HCT116 (cell line): ENCODE data around the gene METRN. TPM values are rescaled to one million over a fixed set of nuclear protein-coding genes. Genes with fewer than 3 reads are reported as not detected.
A peak's percentile ranks its signal among the peaks of the same experiment; 100 is the strongest.

Experiments
- ATAC-seq: fragments of 200-7000 bp; cut with Tn5 transposase; 2 replicates; pipeline ENCODE4 v1.9.1; 2020; ENCODE audit warnings: mild to moderate bottlenecking, moderate library complexity
- BruUV-seq: library from RNA; stranded (reverse); fragments of 400-500 nt; replicated peaks from 2 replicates; lab custom pipeline; 2021; lab: Mats Ljungman, UMichigan
- CTCF ChIA-PET: fragments of 300-600 bp; sonication (Branson Sonifier 250); formaldehyde crosslinking; loops from one replicate; lab custom pipeline; 2021; ENCODE audit warnings: antibody characterized with exemption; lab: Charles Lee
- POLR2A ChIA-PET: fragments of 300-600, 350-600 bp; sonication (Branson Sonifier 250); formaldehyde crosslinking; loops from one replicate; lab custom pipeline; 2021; ENCODE audit warnings: antibody characterized with exemption; lab: Charles Lee
- RAD21 ChIA-PET, 2 experiments: fragments of 300-600 bp; sonication (Branson Sonifier 250); formaldehyde crosslinking; loops; one replicate each; lab custom pipeline; 2023; ENCODE audit warnings: low total read pairs in 2 of 2; ENCODE audit not compliant: uncharacterized antibody in 2 of 2, unreplicated experiment in 2 of 2, low non-redundant PET in 1 of 2; lab: Charles Lee
- DNase-seq: peaks from one replicate; pipeline ENCODE4 v3.0.0-alpha.2; 2010; ENCODE audit warnings: low read depth, low spot score
- H2AFZ ChIP-seq: fragments of 200-600 bp; shearing (Covaris generic), sonication (generic); 2 replicates; pipeline ENCODE4 v1.6.1; 2017; ENCODE audit warnings: low read depth, mixed run types, mixed read lengths, antibody characterized with exemption, low read length; ENCODE audit not compliant: poor library complexity, severe bottlenecking
- H3K27ac ChIP-seq: 2 replicates; pipeline ENCODE4 v1.5.1; 2012; ENCODE audit warnings: low read depth, low read length
- H3K27me3 ChIP-seq: fragments of 200-600 bp; sonication (generic); 2 replicates; pipeline ENCODE4 v1.6.1; 2016; ENCODE audit warnings: mixed run types, low read length, mixed read lengths; ENCODE audit not compliant: insufficient read depth
- H3K36me3 ChIP-seq, 2 experiments: fragments of 200-500 bp in 1 of 2; fragments of 200-600 bp in 1 of 2; sonication (Bioruptor generic) in 1 of 2; sonication (generic) in 1 of 2; 2 replicates each; pipeline versions ENCODE4 v1.5.1 to v1.6.1; 2014 to 2016; ENCODE audit warnings: low read length in 2 of 2, inconsistent platforms in 1 of 2, mixed read lengths in 1 of 2, mixed run types in 1 of 2; ENCODE audit not compliant: insufficient read depth in 2 of 2, control insufficient read depth in 1 of 2
- H3K4me1 ChIP-seq, 2 experiments: fragments of 200-600 bp in 1 of 2; sonication (generic) in 1 of 2; 2 replicates each; pipeline versions ENCODE4 v1.5.1 to v1.6.1; 2012 to 2017; ENCODE audit warnings: low read length in 2 of 2, inconsistent platforms in 1 of 2, mild to moderate bottlenecking in 1 of 2, mixed read lengths in 1 of 2, mixed run types in 1 of 2, moderate library complexity in 1 of 2; ENCODE audit not compliant: insufficient read depth in 2 of 2, control insufficient read depth in 1 of 2
- H3K4me2 ChIP-seq: fragments of 200-600 bp; sonication (generic); 2 replicates; pipeline ENCODE4 v1.6.1; 2017; ENCODE audit warnings: mixed run types, low read length, mixed read lengths
- H3K4me3 ChIP-seq, 2 experiments: fragments of 200-600 bp in 1 of 2; sonication (generic) in 1 of 2; replicated peaks in 1 of 2; 2 replicates each; pipeline ENCODE4 v1.5.1; 2011 to 2016; ENCODE audit warnings: low read length in 2 of 2, control low read depth in 1 of 2, low read depth in 1 of 2, mild to moderate bottlenecking in 1 of 2, mixed read lengths in 1 of 2, mixed run types in 1 of 2
- H3K79me2 ChIP-seq: fragments of 200-600 bp; sonication (generic); 2 replicates; pipeline ENCODE4 v1.6.1; 2017; ENCODE audit warnings: mild to moderate bottlenecking, mixed run types, low read length, moderate library complexity, mixed read lengths; ENCODE audit not compliant: insufficient read depth
- H3K9ac ChIP-seq: fragments of 200-600 bp; sonication (generic); 2 replicates; pipeline ENCODE4 v1.6.1; 2016; ENCODE audit warnings: low read length, mixed read lengths
- H3K9me2 ChIP-seq: fragments of 200-600 bp; sonication (generic), shearing (Covaris generic); 2 replicates; pipeline ENCODE4 v1.6.1; 2017; ENCODE audit warnings: mixed run types, mild to moderate bottlenecking, moderate library complexity; ENCODE audit not compliant: insufficient read depth
- H3K9me3 ChIP-seq, 2 experiments: fragments of 200-500 bp in 1 of 2; fragments of 200-600 bp in 1 of 2; sonication (Bioruptor generic) in 1 of 2; sonication (generic) in 1 of 2; 2 replicates each; pipeline ENCODE4 v1.6.1; 2014 to 2017; ENCODE audit warnings: low read length in 2 of 2, mixed read lengths in 2 of 2, inconsistent platforms in 1 of 2, low read depth in 1 of 2, mild to moderate bottlenecking in 1 of 2, mixed run types in 1 of 2, moderate library complexity in 1 of 2; ENCODE audit not compliant: control insufficient read depth in 1 of 2, insufficient read depth in 1 of 2
- H4K20me1 ChIP-seq: fragments of 200-600 bp; sonication (generic), shearing (Covaris generic); 2 replicates; pipeline ENCODE4 v1.6.1; 2017; ENCODE audit warnings: mixed run types, mild to moderate bottlenecking, moderate library complexity; ENCODE audit not compliant: insufficient read depth
- CEBPB ChIP-seq: IDR thresholded peaks from 2 replicates; pipeline ENCODE4 v1.6.1; 2012; ENCODE audit warnings: low read depth
- EGR1 ChIP-seq: IDR thresholded peaks from 2 replicates; pipeline ENCODE4 v1.6.1; 2012; ENCODE audit warnings: low read depth
- ELF1 ChIP-seq: IDR thresholded peaks from 2 replicates; pipeline ENCODE4 v1.6.1; 2012; ENCODE audit warnings: low read depth, borderline replicate concordance
- EZH2 ChIP-seq: fragments of 200-600 bp; sonication (generic); IDR thresholded peaks from 2 replicates; pipeline ENCODE4 v1.6.1; 2017; ENCODE audit warnings: antibody characterized with exemption, mixed run types
- EZH2phosphoT487 ChIP-seq: fragments of 200-600 bp; IDR thresholded peaks from 2 replicates; pipeline ENCODE4 v1.6.1; 2018; ENCODE audit warnings: antibody characterized with exemption, borderline replicate concordance
- FOSL1 ChIP-seq: IDR thresholded peaks from 2 replicates; pipeline ENCODE4 v1.6.1; 2012; ENCODE audit warnings: low read depth
- JUND ChIP-seq: IDR thresholded peaks from 2 replicates; pipeline ENCODE4 v1.6.1; 2012
- MAX ChIP-seq: IDR thresholded peaks from 2 replicates; pipeline ENCODE4 v1.6.1; 2012
- POLR2A ChIP-seq: IDR thresholded peaks from 2 replicates; pipeline ENCODE4 v1.7.0; 2011; ENCODE audit warnings: borderline replicate concordance; ENCODE audit not compliant: insufficient read depth, insufficient read length; ENCODE audit errors: extremely low read depth
- POLR2AphosphoS5 ChIP-seq: IDR thresholded peaks from 2 replicates; pipeline ENCODE4 v1.6.1; 2011; ENCODE audit warnings: mild to moderate bottlenecking, low read depth, low read length, moderate library complexity
- RAD21 ChIP-seq: IDR thresholded peaks from 2 replicates; pipeline ENCODE4 v1.6.1; 2012; ENCODE audit warnings: low read depth, mild to moderate bottlenecking
- SIN3A ChIP-seq: IDR thresholded peaks from 2 replicates; pipeline ENCODE4 v1.6.1; 2012; ENCODE audit warnings: low read depth
- SRF ChIP-seq: IDR thresholded peaks from 2 replicates; pipeline ENCODE4 v1.6.1; 2012; ENCODE audit warnings: low read depth
- YY1 ChIP-seq: IDR thresholded peaks from 2 replicates; pipeline ENCODE4 v1.6.1; 2011; ENCODE audit warnings: low read length, low read depth, moderate library complexity, mild to moderate bottlenecking; ENCODE audit not compliant: insufficient replicate concordance; ENCODE audit errors: extremely low read depth
- ZFX ChIP-seq: fragments of 450-650 bp; IDR thresholded peaks from 2 replicates; pipeline ENCODE4 v1.6.1; 2017
- intact Hi-C: fragments of 100-400 bp; cut with micrococcal nuclease; formaldehyde crosslinking; loops from 2 replicates; pipeline ENCODE4 v1.10.0; 2022
- total RNA-seq: library from RNA; stranded (reverse); gene quantifications from one replicate; pipeline ENCODE4 v1.2.1, GENCODE V29; 2021; ENCODE audit not compliant: unreplicated experiment
- TF ChIP-seq, protein P1 (sequence below), 3 experiments: fragments of 200-600 bp in 1 of 3; sonication (generic) in 1 of 3; IDR thresholded peaks in 2 of 3; conservative IDR thresholded peaks in 1 of 3; 2 replicates each; pipeline ENCODE4 v1.5.1; 2012 to 2017; ENCODE audit warnings: low read depth in 2 of 3, low read length in 2 of 3, antibody characterized with exemption in 1 of 3, borderline replicate concordance in 1 of 3, control low read depth in 1 of 3, mild to moderate bottlenecking in 1 of 3, mixed read lengths in 1 of 3, mixed run types in 1 of 3, moderate library complexity in 1 of 3; ENCODE audit not compliant: insufficient read depth in 1 of 3
- TF ChIP-seq, protein P2 (sequence below): IDR thresholded peaks from 2 replicates; pipeline ENCODE4 v1.6.1; 2011; ENCODE audit warnings: mild to moderate bottlenecking, low read length, moderate library complexity; ENCODE audit not compliant: insufficient replicate concordance; ENCODE audit errors: extremely low read depth
- TF ChIP-seq, protein P3 (sequence below): IDR thresholded peaks from 2 replicates; pipeline ENCODE4 v1.6.1; 2012

Gene METRN
- total RNA-seq, 1 experiment from 2014 or later = 193 TPM

DNA sequence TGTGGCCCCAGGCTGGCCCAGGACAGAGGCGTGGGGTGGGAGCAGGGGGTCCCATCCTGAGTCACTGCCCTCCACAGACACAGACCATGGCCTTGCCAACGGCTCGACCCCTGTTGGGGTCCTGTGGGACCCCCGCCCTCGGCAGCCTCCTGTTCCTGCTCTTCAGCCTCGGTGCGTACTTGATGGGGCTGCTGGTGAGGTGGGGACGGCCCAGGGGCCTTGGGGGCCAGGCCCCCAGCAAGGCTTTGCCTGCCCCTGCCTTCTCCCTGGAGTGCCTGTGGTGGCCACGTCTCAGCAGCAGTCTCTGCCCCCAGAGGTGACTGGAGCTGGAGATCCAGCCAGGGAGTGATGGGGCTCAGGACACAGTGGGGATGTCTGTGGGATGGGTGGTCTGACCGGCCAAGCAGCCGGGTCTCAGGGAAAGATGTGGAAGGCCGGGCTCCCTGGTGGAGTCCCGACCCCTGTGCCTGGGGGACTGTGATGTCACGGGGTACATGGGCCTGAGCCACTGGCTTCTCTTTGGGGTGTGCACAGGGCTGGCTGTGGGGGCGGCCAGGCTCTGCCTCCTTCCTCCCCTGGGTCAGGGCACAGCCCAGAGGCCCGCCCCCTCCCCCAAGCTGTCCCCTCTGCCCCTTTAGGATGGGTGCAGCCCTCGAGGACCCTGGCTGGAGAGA, 47.8 kb downstream of the METRN start:
- H3K9me3 ChIP-seq = no peaks in the 10 kb centered on the region
- CTCF ChIA-PET = interaction anchor here (2.3 kb wide), 1 partner anchor 18 kb away, joined by 11 read pairs; no protein-coding TSS in a partner anchor
- RAD21 ChIA-PET = no interaction called here

More for the DNA sequence above, 47.8 kb downstream of the METRN start:
- TF ChIP-seq EGR1 (no peak), MAX (no peak), YY1 (no peak), FOSL1 (no peak), ELF1 (no peak), CEBPB (no peak), EZH2phosphoT487 (no peak), JUND (no peak), SRF (no peak), RAD21 (no peak), POLR2A (no peak), SIN3A (no peak), ZFX (no peak), EZH2 (no peak), POLR2AphosphoS5 (no peak)
- TF ChIP-seq, protein P1, sequence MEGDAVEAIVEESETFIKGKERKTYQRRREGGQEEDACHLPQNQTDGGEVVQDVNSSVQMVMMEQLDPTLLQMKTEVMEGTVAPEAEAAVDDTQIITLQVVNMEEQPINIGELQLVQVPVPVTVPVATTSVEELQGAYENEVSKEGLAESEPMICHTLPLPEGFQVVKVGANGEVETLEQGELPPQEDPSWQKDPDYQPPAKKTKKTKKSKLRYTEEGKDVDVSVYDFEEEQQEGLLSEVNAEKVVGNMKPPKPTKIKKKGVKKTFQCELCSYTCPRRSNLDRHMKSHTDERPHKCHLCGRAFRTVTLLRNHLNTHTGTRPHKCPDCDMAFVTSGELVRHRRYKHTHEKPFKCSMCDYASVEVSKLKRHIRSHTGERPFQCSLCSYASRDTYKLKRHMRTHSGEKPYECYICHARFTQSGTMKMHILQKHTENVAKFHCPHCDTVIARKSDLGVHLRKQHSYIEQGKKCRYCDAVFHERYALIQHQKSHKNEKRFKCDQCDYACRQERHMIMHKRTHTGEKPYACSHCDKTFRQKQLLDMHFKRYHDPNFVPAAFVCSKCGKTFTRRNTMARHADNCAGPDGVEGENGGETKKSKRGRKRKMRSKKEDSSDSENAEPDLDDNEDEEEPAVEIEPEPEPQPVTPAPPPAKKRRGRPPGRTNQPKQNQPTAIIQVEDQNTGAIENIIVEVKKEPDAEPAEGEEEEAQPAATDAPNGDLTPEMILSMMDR (IDR thresholded peaks at IDR 0.05 in 2 of 3, conservative IDR thresholded peaks at IDR 0.05 in 1 of 3; ENCODE audit: borderline replicate concordance in 1 of 3, insufficient read depth in 1 of 3, low read depth in 2 of 3, low read length in 2 of 3) = no peak
- TF ChIP-seq, protein P2, sequence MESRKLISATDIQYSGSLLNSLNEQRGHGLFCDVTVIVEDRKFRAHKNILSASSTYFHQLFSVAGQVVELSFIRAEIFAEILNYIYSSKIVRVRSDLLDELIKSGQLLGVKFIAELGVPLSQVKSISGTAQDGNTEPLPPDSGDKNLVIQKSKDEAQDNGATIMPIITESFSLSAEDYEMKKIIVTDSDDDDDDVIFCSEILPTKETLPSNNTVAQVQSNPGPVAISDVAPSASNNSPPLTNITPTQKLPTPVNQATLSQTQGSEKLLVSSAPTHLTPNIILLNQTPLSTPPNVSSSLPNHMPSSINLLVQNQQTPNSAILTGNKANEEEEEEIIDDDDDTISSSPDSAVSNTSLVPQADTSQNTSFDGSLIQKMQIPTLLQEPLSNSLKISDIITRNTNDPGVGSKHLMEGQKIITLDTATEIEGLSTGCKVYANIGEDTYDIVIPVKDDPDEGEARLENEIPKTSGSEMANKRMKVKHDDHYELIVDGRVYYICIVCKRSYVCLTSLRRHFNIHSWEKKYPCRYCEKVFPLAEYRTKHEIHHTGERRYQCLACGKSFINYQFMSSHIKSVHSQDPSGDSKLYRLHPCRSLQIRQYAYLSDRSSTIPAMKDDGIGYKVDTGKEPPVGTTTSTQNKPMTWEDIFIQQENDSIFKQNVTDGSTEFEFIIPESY = no peak
- TF ChIP-seq, protein P3, sequence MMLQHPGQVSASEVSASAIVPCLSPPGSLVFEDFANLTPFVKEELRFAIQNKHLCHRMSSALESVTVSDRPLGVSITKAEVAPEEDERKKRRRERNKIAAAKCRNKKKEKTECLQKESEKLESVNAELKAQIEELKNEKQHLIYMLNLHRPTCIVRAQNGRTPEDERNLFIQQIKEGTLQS = no peak
- Histone ChIP-seq H3K9me2 (no peaks in the 10 kb centered on the region), H3K9ac (peak overlapping the region; percentile 95; the same call in 1 of the 2 replicates), H3K4me2 (peak overlapping the region; percentile 99), H4K20me1 (no peaks in the 10 kb centered on the region), H3K27me3 (no peaks in the 10 kb centered on the region), H3K79me2 (peaks cover 26% of the 10 kb centered on the region), H3K27ac (peak overlapping the region; percentile 97), H2AFZ (no peak overlapping the region), H3K4me3 (peak overlapping the region in 1 of 2 experiments; percentile 95; a peak in 3 of 4 replicates), H3K36me3 (peaks cover 7 to 11% of the 10 kb centered on the region in 2 experiments; a peak in 3 of 4 replicates), H3K4me1 (peaks cover 34 to 47% of the 10 kb centered on the region in 2 experiments)
- BruUV-seq = no TSS peak
- ATAC-seq (no peak), DNase-seq (no peak)
- POLR2A ChIA-PET = no interaction called here
- intact Hi-C loops = no loop called here
